Stimulated activated naive CD8-positive, alpha-beta T cell treated with anti-CD3 and anti-CD28 coated beads, Interleukin-15, Interleukin-2, amounts not matched to agents 100 ng/mL and 50 ng/mL, for 24 hours (primary cell): Measurements from ENCODE around the gene RADIL.
"Not testable (repeated sequence)": the region's sequence is repeated elsewhere in the genome, so short reads cannot be mapped to it uniquely, and the experiment has no call there.

Experiments
- H3K27ac Mint-ChIP-seq: one replicate; pipeline ENCODE4 v1.8.0; 2021; ENCODE audit warnings: mild to moderate bottlenecking, mixed read lengths
- H3K27me3 Mint-ChIP-seq: one replicate; pipeline ENCODE4 v1.8.0; 2021; ENCODE audit warnings: mixed read lengths
- H3K36me3 Mint-ChIP-seq: one replicate; pipeline ENCODE4 v1.8.0; 2021; ENCODE audit warnings: low read depth, mixed read lengths
- H3K4me1 Mint-ChIP-seq: one replicate; pipeline ENCODE4 v1.8.0; 2021; ENCODE audit warnings: low read depth, mixed read lengths
- H3K4me3 Mint-ChIP-seq: one replicate; pipeline ENCODE4 v1.8.0; 2021; ENCODE audit warnings: mild to moderate bottlenecking, mixed read lengths
- H3K9me3 Mint-ChIP-seq: one replicate; pipeline ENCODE4 v1.8.0; 2021; ENCODE audit warnings: mixed read lengths

RADIL gene

GRCh38 chr7:4793385-4793993, 90.0 kb downstream of the RADIL start:
- H3K36me3 Mint-ChIP-seq, H3K4me1 Mint-ChIP-seq, H3K9me3 Mint-ChIP-seq, H3K27me3 Mint-ChIP-seq, H3K27ac Mint-ChIP-seq, H3K4me3 Mint-ChIP-seq: not testable (repeated sequence)

GRCh38 chr7:4792537-4793126, 90.9 kb downstream of the RADIL start:
- Mint-ChIP-seq H3K4me3 (no peak overlapping the region), H3K36me3 (peaks cover 5% of the 10 kb centered on the region), H3K27ac (no peak overlapping the region), H3K9me3 (no peaks in the 10 kb centered on the region), H3K4me1 (peaks cover 4% of the 10 kb centered on the region), H3K27me3 (no peaks in the 10 kb centered on the region)

GRCh38 chr7:4791738-4792536, 91.6 kb downstream of the RADIL start:
- Mint-ChIP-seq H3K27me3 (no peaks in the 10 kb centered on the region), H3K4me3 (no peak overlapping the region), H3K36me3 (peaks cover 5% of the 10 kb centered on the region), H3K4me1 (peaks cover 4% of the 10 kb centered on the region), H3K9me3 (no peaks in the 10 kb centered on the region), H3K27ac (no peak overlapping the region)

GRCh38 chr7:4791101-4791737, 92.3 kb downstream of the RADIL start:
- no peak overlapping the region for H3K4me3 Mint-ChIP-seq
- no peak overlapping the region for H3K27ac Mint-ChIP-seq
- H3K36me3 Mint-ChIP-seq: peaks cover 5% of the 10 kb centered on the region
- peaks cover 4% of the 10 kb centered on the region for H3K4me1 Mint-ChIP-seq
- H3K9me3 Mint-ChIP-seq: no peaks in the 10 kb centered on the region
- H3K27me3 Mint-ChIP-seq: no peaks in the 10 kb centered on the region

- H3K9me3 Mint-ChIP-seq: no peaks in the 10 kb centered on the region
- no peak overlapping the region for H3K27ac Mint-ChIP-seq
- peaks cover 4% of the 10 kb centered on the region for H3K4me1 Mint-ChIP-seq
- H3K36me3 Mint-ChIP-seq: peaks cover 5% of the 10 kb centered on the region
- H3K4me3 Mint-ChIP-seq: no peak overlapping the region
- no peaks in the 10 kb centered on the region for H3K27me3 Mint-ChIP-seq
Observed at GRCh38 chr7:4790516-4790991, 93.0 kb downstream of the RADIL start.

GRCh38 chr7:4790078-4790465, 93.4 kb downstream of the RADIL start:
- Mint-ChIP-seq H3K27ac (no peak overlapping the region), H3K4me3 (no peak overlapping the region), H3K4me1 (peaks cover 4% of the 10 kb centered on the region), H3K9me3 (no peaks in the 10 kb centered on the region), H3K27me3 (no peaks in the 10 kb centered on the region), H3K36me3 (peaks cover 5% of the 10 kb centered on the region)

GRCh38 chr7:4789194-4790077, 94.1 kb downstream of the RADIL start:
- peaks cover 4% of the 10 kb centered on the region for H3K4me1 Mint-ChIP-seq
- H3K27ac Mint-ChIP-seq: no peak overlapping the region
- no peaks in the 10 kb centered on the region for H3K9me3 Mint-ChIP-seq
- no peaks in the 10 kb centered on the region for H3K27me3 Mint-ChIP-seq
- H3K36me3 Mint-ChIP-seq: peaks cover 5% of the 10 kb centered on the region
- no peak overlapping the region for H3K4me3 Mint-ChIP-seq

GRCh38 chr7:4788627-4789189, 94.8 kb downstream of the RADIL start:
- H3K4me1 Mint-ChIP-seq: peaks cover 4% of the 10 kb centered on the region
- no peak overlapping the region for H3K27ac Mint-ChIP-seq
- no peak overlapping the region for H3K4me3 Mint-ChIP-seq
- H3K36me3 Mint-ChIP-seq: peaks cover 5% of the 10 kb centered on the region
- H3K27me3 Mint-ChIP-seq: no peaks in the 10 kb centered on the region
- no peaks in the 10 kb centered on the region for H3K9me3 Mint-ChIP-seq

GRCh38 chr7:4787947-4788626, 95.4 kb downstream of the RADIL start:
- peaks cover 4% of the 10 kb centered on the region for H3K4me1 Mint-ChIP-seq
- H3K36me3 Mint-ChIP-seq: peaks cover 5% of the 10 kb centered on the region
- H3K4me3 Mint-ChIP-seq: no peak overlapping the region
- H3K27me3 Mint-ChIP-seq: no peaks in the 10 kb centered on the region
- H3K9me3 Mint-ChIP-seq: no peaks in the 10 kb centered on the region
- no peak overlapping the region for H3K27ac Mint-ChIP-seq

- Mint-ChIP-seq H3K27ac (no peak overlapping the region), H3K9me3 (no peaks in the 10 kb centered on the region), H3K27me3 (no peaks in the 10 kb centered on the region), H3K36me3 (peaks cover 5% of the 10 kb centered on the region), H3K4me3 (no peak overlapping the region), H3K4me1 (peaks cover 4% of the 10 kb centered on the region)
Observed at GRCh38 chr7:4787541-4787940, 96.0 kb downstream of the RADIL start.

- H3K36me3 Mint-ChIP-seq: peaks cover 10% of the 10 kb centered on the region
- no peaks in the 10 kb centered on the region for H3K27me3 Mint-ChIP-seq
- no peak overlapping the region for H3K4me3 Mint-ChIP-seq
- no peaks in the 10 kb centered on the region for H3K9me3 Mint-ChIP-seq
- no peaks in the 10 kb centered on the region for H3K4me1 Mint-ChIP-seq
- H3K27ac Mint-ChIP-seq: no peak overlapping the region
Observed at GRCh38 chr7:4786015-4786414, 97.5 kb downstream of the RADIL start.

GRCh38 chr7:4785371-4785770, 98.1 kb downstream of the RADIL start:
- H3K36me3 Mint-ChIP-seq: peaks cover 15% of the 10 kb centered on the region
- no peaks in the 10 kb centered on the region for H3K4me1 Mint-ChIP-seq
- no peaks in the 10 kb centered on the region for H3K9me3 Mint-ChIP-seq
- no peak overlapping the region for H3K27ac Mint-ChIP-seq
- no peaks in the 10 kb centered on the region for H3K27me3 Mint-ChIP-seq
- no peak overlapping the region for H3K4me3 Mint-ChIP-seq

GRCh38 chr7:4784799-4785198, 98.7 kb downstream of the RADIL start:
- Mint-ChIP-seq H3K9me3 (no peaks in the 10 kb centered on the region), H3K27me3 (no peaks in the 10 kb centered on the region), H3K27ac (no peak overlapping the region), H3K4me1 (no peaks in the 10 kb centered on the region), H3K4me3 (no peak overlapping the region), H3K36me3 (peaks cover 15% of the 10 kb centered on the region)
